BLaER1 (cell line): ENCODE measurements around the gene NPPC.
"Not testable (repeated sequence)": the region's sequence is repeated elsewhere in the genome, so short reads cannot be mapped to it uniquely, and the experiment has no call there.

Experiments used
- H3K27ac ChIP-seq: shearing (Covaris generic); formaldehyde crosslinking; 2 replicates; pipeline ENCODE4 v1.8.1; 2022
- H3K27me3 ChIP-seq: shearing (Covaris generic); formaldehyde crosslinking; 2 replicates; pipeline ENCODE4 v1.8.1; 2022
- H3K36me3 ChIP-seq: shearing (Covaris generic); formaldehyde crosslinking; 2 replicates; pipeline ENCODE4 v1.8.1; 2022
- H3K4me1 ChIP-seq: shearing (Covaris generic); formaldehyde crosslinking; 2 replicates; pipeline ENCODE4 v1.8.1; 2022
- H3K4me2 ChIP-seq: shearing (Covaris generic); formaldehyde crosslinking; 2 replicates; pipeline ENCODE4 v1.8.1; 2022
- H3K4me3 ChIP-seq: shearing (Covaris generic); formaldehyde crosslinking; 2 replicates; pipeline ENCODE4 v1.8.1; 2022
- H3K9ac ChIP-seq: shearing (Covaris generic); formaldehyde crosslinking; 2 replicates; pipeline ENCODE4 v1.8.1; 2022
- H3K9me3 ChIP-seq: shearing (Covaris generic); formaldehyde crosslinking; 2 replicates; pipeline ENCODE4 v1.8.1; 2022
- H4K20me1 ChIP-seq: shearing (Covaris generic); formaldehyde crosslinking; 2 replicates; pipeline ENCODE4 v1.8.1; 2022
- Cebpa-rat ChIP-seq: shearing (Covaris generic); IDR thresholded peaks from 2 replicates; pipeline ENCODE4 v1.8.1; 2022

NPPC gene

GRCh38 chr2:231955758-231956472 lies 29.7 kb upstream of the NPPC start:
- no peaks in the 10 kb centered on the region for H4K20me1 ChIP-seq
- no peaks in the 10 kb centered on the region for H3K9me3 ChIP-seq
- no peak for TF ChIP-seq Cebpa-rat
- no peak overlapping the region for H3K4me3 ChIP-seq
- H3K4me1 ChIP-seq, result peaks cover 18% of the 10 kb centered on the region
- H3K4me2 ChIP-seq, result no peak overlapping the region
- no peaks in the 10 kb centered on the region for H3K36me3 ChIP-seq
- no peaks in the 10 kb centered on the region for H3K27me3 ChIP-seq
- H3K27ac ChIP-seq, result no peak overlapping the region
- H3K9ac ChIP-seq, result no peak overlapping the region

- H3K4me2 ChIP-seq, result no peak overlapping the region
- H3K9ac ChIP-seq, result no peak overlapping the region
- H3K9me3 ChIP-seq, result no peaks in the 10 kb centered on the region
- H3K36me3 ChIP-seq, result no peaks in the 10 kb centered on the region
- H3K27me3 ChIP-seq, result no peaks in the 10 kb centered on the region
- H3K27ac ChIP-seq, result no peak overlapping the region
- H3K4me3 ChIP-seq, result no peak overlapping the region
- no peaks in the 10 kb centered on the region for H4K20me1 ChIP-seq
- TF ChIP-seq Cebpa-rat, result 0 out of 2 replicates have a peak, but pooled peaks have one; percentile 8
- peaks cover 5% of the 10 kb centered on the region for H3K4me1 ChIP-seq
Measured at GRCh38 chr2:231951452-231952035, 25.3 kb upstream of the NPPC start.

- Histone ChIP-seq H3K27ac (no peak overlapping the region), H4K20me1 (no peaks in the 10 kb centered on the region), H3K36me3 (no peaks in the 10 kb centered on the region), H3K9me3 (no peaks in the 10 kb centered on the region), H3K4me3 (no peak overlapping the region), H3K27me3 (no peaks in the 10 kb centered on the region), H3K9ac (no peak overlapping the region), H3K4me1 (peaks cover 14% of the 10 kb centered on the region), H3K4me2 (no peak overlapping the region)
- no peak for TF ChIP-seq Cebpa-rat
Measured at GRCh38 chr2:231947694-231948093, 21.5 kb upstream of the NPPC start.

- H3K36me3 ChIP-seq, H3K4me3 ChIP-seq, H3K9me3 ChIP-seq, H3K27me3 ChIP-seq, H3K9ac ChIP-seq, H4K20me1 ChIP-seq, H3K4me2 ChIP-seq, H3K27ac ChIP-seq: not testable (repeated sequence)
- H3K4me1 ChIP-seq, result peaks cover 14% of the 10 kb centered on the region
Measured at GRCh38 chr2:231947112-231947511, 20.9 kb upstream of the NPPC start.

- Histone ChIP-seq H3K27ac (no peak overlapping the region), H3K27me3 (no peaks in the 10 kb centered on the region), H3K9me3 (no peaks in the 10 kb centered on the region), H3K4me1 (peaks cover 21% of the 10 kb centered on the region), H3K4me3 (no peak overlapping the region), H3K36me3 (no peaks in the 10 kb centered on the region), H4K20me1 (no peaks in the 10 kb centered on the region), H3K9ac (no peak overlapping the region), H3K4me2 (peak overlapping the region; percentile 48)
- no peak for TF ChIP-seq Cebpa-rat
Measured at GRCh38 chr2:231946241-231946814, 20.1 kb upstream of the NPPC start.

- Histone ChIP-seq H3K4me1 (peaks cover 37% of the 10 kb centered on the region), H3K27me3 (no peaks in the 10 kb centered on the region), H3K27ac (peak overlapping the region; percentile 47), H3K9me3 (no peaks in the 10 kb centered on the region), H3K36me3 (no peaks in the 10 kb centered on the region), H4K20me1 (no peaks in the 10 kb centered on the region), H3K9ac (no peak overlapping the region), H3K4me2 (no peak overlapping the region), H3K4me3 (no peak overlapping the region)
- no peak for TF ChIP-seq Cebpa-rat
Measured at GRCh38 chr2:231942180-231942579, 16.0 kb upstream of the NPPC start.

- H3K4me2 ChIP-seq, result peak overlapping the region; percentile 68
- no peak for TF ChIP-seq Cebpa-rat
- no peaks in the 10 kb centered on the region for H4K20me1 ChIP-seq
- peak overlapping the region; percentile 47 for H3K27ac ChIP-seq
- no peaks in the 10 kb centered on the region for H3K9me3 ChIP-seq
- H3K27me3 ChIP-seq, result no peaks in the 10 kb centered on the region
- peaks cover 42% of the 10 kb centered on the region for H3K4me1 ChIP-seq
- H3K4me3 ChIP-seq, result no peak overlapping the region
- no peaks in the 10 kb centered on the region for H3K36me3 ChIP-seq
- no peak overlapping the region for H3K9ac ChIP-seq
Measured at GRCh38 chr2:231941673-231942072, 15.5 kb upstream of the NPPC start.

- Histone ChIP-seq H3K27me3 (no peaks in the 10 kb centered on the region), H4K20me1 (no peaks in the 10 kb centered on the region), H3K4me1 (peaks cover 40% of the 10 kb centered on the region), H3K4me3 (no peak overlapping the region), H3K9me3 (no peaks in the 10 kb centered on the region), H3K4me2 (peak overlapping the region; percentile 68), H3K36me3 (no peaks in the 10 kb centered on the region), H3K27ac (peak overlapping the region; percentile 47), H3K9ac (0 out of 2 replicates have a peak overlapping the region, but pooled peaks have one; percentile 11)
- no peak for TF ChIP-seq Cebpa-rat
Measured at GRCh38 chr2:231940795-231941194, 14.6 kb upstream of the NPPC start.

- Histone ChIP-seq H3K4me2 (no peak overlapping the region), H3K27me3 (no peaks in the 10 kb centered on the region), H3K4me1 (peaks cover 53% of the 10 kb centered on the region), H3K4me3 (no peak overlapping the region), H4K20me1 (no peaks in the 10 kb centered on the region), H3K9ac (no peak overlapping the region), H3K36me3 (no peaks in the 10 kb centered on the region), H3K9me3 (no peaks in the 10 kb centered on the region), H3K27ac (peak overlapping the region; percentile 28; the same call in 1 of the 2 replicates)
- TF ChIP-seq Cebpa-rat, result no peak
Measured at GRCh38 chr2:231939022-231939421, 12.8 kb upstream of the NPPC start.

GRCh38 chr2:231937057-231937456 lies 10.9 kb upstream of the NPPC start:
- Histone ChIP-seq H3K4me2 (no peak overlapping the region), H3K27me3 (no peaks in the 10 kb centered on the region), H3K9me3 (no peaks in the 10 kb centered on the region), H3K36me3 (no peaks in the 10 kb centered on the region), H3K9ac (no peak overlapping the region), H3K4me1 (peaks cover 73% of the 10 kb centered on the region), H3K27ac (no peak overlapping the region), H3K4me3 (no peak overlapping the region), H4K20me1 (no peaks in the 10 kb centered on the region)
- no peak for TF ChIP-seq Cebpa-rat
